Glutamatergic neuron (in vitro differentiated cells): ENCODE results near the gene SLC13A3. TPM values are rescaled to one million over a fixed set of nuclear protein-coding genes. Genes with fewer than 3 reads are reported as not detected.

Experiments used
- DNase-seq: peaks from one replicate; pipeline ENCODE4 v3.0.0; 2022
- H3K27ac Mint-ChIP-seq: one replicate; pipeline ENCODE4 v1.8.0; 2020; ENCODE audit warnings: mild to moderate bottlenecking, mixed read lengths, inconsistent platforms; ENCODE audit not compliant: unreplicated experiment
- H3K27me3 Mint-ChIP-seq: one replicate; pipeline ENCODE4 v1.8.0; 2020; ENCODE audit warnings: mild to moderate bottlenecking, moderate library complexity, mixed read lengths, inconsistent platforms; ENCODE audit not compliant: unreplicated experiment
- H3K36me3 Mint-ChIP-seq: one replicate; pipeline ENCODE4 v1.8.0; 2020; ENCODE audit warnings: mild to moderate bottlenecking, mixed read lengths, inconsistent platforms; ENCODE audit not compliant: unreplicated experiment
- H3K4me1 Mint-ChIP-seq: one replicate; pipeline ENCODE4 v1.8.0; 2020; ENCODE audit warnings: mild to moderate bottlenecking, low read depth, mixed read lengths, inconsistent platforms; ENCODE audit not compliant: unreplicated experiment
- H3K4me3 Mint-ChIP-seq: one replicate; pipeline ENCODE4 v1.8.0; 2020; ENCODE audit warnings: mild to moderate bottlenecking, mixed read lengths, inconsistent platforms; ENCODE audit not compliant: unreplicated experiment
- H3K9me3 Mint-ChIP-seq: one replicate; pipeline ENCODE4 v1.8.0; 2020; ENCODE audit warnings: mild to moderate bottlenecking, moderate library complexity, mixed read lengths, inconsistent platforms; ENCODE audit not compliant: unreplicated experiment
- total RNA-seq: library from RNA; stranded (reverse); fragmentation: NEBNext Ultra II Directional; extraction: Animal tissue kit (Norgen Biotek cat#: 25700); gene quantifications from one replicate; pipeline ENCODE4 v1.2.1, GENCODE V29; 2021; ENCODE audit not compliant: unreplicated experiment
- TF ChIP-seq, protein P1 (sequence below): fragments of 200-600 bp; sonication (generic); IDR thresholded peaks from one replicate; pipeline ENCODE4 v1.5.0; 2021; ENCODE audit not compliant: partially characterized antibody, unreplicated experiment

Gene SLC13A3
- total RNA-seq, 1 donor from 2014 or later, result 5.8 TPM

DNA sequence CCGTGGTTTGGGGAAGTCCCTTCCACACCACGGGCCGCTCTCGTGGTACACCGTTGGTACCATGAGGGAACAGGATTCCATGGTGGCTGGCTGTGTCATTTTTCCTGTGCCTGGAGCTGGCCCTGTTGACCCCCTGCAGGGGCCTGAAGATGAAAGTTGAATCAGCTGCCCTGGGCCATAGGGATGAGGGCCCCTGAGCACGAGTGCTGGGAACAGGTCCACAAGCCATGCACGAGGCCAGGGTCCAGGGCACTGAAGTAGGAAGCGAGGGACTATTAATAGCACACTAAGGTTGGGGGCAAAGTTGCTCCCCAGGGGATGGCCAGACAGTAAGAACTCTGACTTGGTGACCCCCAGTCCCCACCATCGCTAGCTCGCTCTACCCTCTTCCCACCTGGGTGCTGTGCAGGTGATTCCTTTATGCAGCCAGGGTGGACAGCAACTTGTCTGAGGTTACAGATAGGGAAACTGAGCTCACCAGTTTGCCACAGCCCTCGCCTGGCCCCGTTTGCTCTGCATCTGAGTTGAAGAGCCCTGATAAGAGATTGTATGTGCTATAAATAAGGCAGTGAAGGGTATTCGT lies 46.6 kb downstream of the SLC13A3 start:
- no peak overlapping the region for H3K27ac Mint-ChIP-seq
- H3K4me3 Mint-ChIP-seq, result no peak overlapping the region

DNA sequence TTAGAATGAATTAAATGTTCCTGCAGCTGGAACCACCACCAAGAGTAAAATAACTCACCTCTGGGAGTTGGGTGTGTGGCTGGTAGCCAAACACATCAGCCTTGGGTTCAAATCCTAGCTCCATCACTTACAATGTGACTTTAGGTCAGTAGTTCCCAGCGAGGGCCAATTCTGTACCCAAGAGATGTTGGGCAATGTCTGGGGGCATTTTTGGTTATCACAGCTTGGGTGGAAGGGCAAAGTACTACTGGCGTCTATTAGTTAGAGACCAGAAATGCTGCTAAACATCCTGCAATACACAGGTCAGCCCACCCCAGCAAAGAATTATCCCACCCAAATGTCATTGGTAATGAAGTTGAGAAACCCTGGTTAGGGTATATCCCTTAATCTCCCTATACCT lies 48.8 kb downstream of the SLC13A3 start:
- Mint-ChIP-seq H3K36me3 (no peaks in the 10 kb centered on the region), H3K4me3 (no peak overlapping the region), H3K9me3 (no peaks in the 10 kb centered on the region), H3K27me3 (peaks cover 6% of the 10 kb centered on the region), H3K27ac (no peak overlapping the region), H3K4me1 (no peaks in the 10 kb centered on the region)
- TF ChIP-seq, protein P1, sequence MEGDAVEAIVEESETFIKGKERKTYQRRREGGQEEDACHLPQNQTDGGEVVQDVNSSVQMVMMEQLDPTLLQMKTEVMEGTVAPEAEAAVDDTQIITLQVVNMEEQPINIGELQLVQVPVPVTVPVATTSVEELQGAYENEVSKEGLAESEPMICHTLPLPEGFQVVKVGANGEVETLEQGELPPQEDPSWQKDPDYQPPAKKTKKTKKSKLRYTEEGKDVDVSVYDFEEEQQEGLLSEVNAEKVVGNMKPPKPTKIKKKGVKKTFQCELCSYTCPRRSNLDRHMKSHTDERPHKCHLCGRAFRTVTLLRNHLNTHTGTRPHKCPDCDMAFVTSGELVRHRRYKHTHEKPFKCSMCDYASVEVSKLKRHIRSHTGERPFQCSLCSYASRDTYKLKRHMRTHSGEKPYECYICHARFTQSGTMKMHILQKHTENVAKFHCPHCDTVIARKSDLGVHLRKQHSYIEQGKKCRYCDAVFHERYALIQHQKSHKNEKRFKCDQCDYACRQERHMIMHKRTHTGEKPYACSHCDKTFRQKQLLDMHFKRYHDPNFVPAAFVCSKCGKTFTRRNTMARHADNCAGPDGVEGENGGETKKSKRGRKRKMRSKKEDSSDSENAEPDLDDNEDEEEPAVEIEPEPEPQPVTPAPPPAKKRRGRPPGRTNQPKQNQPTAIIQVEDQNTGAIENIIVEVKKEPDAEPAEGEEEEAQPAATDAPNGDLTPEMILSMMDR, result no peak
- no peak for DNase-seq

More for the DNA sequence above, 46.6 kb downstream of the SLC13A3 start:
- Mint-ChIP-seq H3K27me3 (peaks cover 4% of the 10 kb centered on the region), H3K36me3 (no peaks in the 10 kb centered on the region), H3K4me1 (no peaks in the 10 kb centered on the region), H3K9me3 (no peaks in the 10 kb centered on the region)
- TF ChIP-seq, protein P1, result no peak
- no peak for DNase-seq

GRCh38 chr20:46601603-46602122 lies 49.6 kb downstream of the SLC13A3 start:
- TF ChIP-seq, protein P1, result no peak
- DNase-seq, result no peak
- no peak overlapping the region for H3K4me3 Mint-ChIP-seq
- no peaks in the 10 kb centered on the region for H3K36me3 Mint-ChIP-seq
- H3K9me3 Mint-ChIP-seq, result no peaks in the 10 kb centered on the region
- H3K4me1 Mint-ChIP-seq, result no peaks in the 10 kb centered on the region
- H3K27ac Mint-ChIP-seq, result no peak overlapping the region
- H3K27me3 Mint-ChIP-seq, result peaks cover 6% of the 10 kb centered on the region

DNA sequence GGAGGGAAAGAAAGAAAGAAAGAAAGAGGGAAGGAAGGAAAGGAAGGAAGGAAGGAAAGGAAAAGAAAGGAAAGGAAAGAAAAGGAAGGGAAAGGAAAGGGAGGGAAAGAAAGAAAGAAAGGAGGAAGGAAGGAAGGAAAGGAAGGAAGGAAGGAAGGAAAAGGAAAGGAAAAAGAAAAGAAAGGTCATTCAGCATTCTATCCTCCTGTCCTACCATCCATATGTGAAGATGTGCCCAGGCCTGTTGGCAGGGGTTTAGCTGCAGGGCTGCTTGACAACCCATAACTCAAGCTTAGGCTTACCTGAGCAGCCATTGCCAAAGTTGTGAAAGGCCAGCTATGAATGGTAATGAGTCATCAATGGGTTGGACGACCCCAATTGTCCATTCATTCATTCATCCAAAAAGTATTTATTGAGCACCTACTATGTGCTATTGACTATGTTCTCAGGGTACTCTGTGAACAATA lies 50.9 kb downstream of the SLC13A3 start:
- Mint-ChIP-seq H3K27me3 (peaks cover 6% of the 10 kb centered on the region), H3K36me3 (no peaks in the 10 kb centered on the region), H3K4me3 (no peak overlapping the region), H3K27ac (no peak overlapping the region), H3K9me3 (no peaks in the 10 kb centered on the region), H3K4me1 (no peaks in the 10 kb centered on the region)
- no peak for DNase-seq
- TF ChIP-seq, protein P1, result no peak

- no peaks in the 10 kb centered on the region for H3K9me3 Mint-ChIP-seq
- no peaks in the 10 kb centered on the region for H3K36me3 Mint-ChIP-seq
- no peak for DNase-seq
- H3K4me1 Mint-ChIP-seq, result no peaks in the 10 kb centered on the region
- no peak overlapping the region for H3K4me3 Mint-ChIP-seq
- peaks cover 6% of the 10 kb centered on the region for H3K27me3 Mint-ChIP-seq
- TF ChIP-seq, protein P1, result no peak
- H3K27ac Mint-ChIP-seq, result no peak overlapping the region
Observed at GRCh38 chr20:46599227-46599987, 51.9 kb downstream of the SLC13A3 start.
